Peyer's patch (tissue), 4 donors: Measurements from ENCODE around the gene TNFSF8. TPM values are rescaled to one million over a fixed set of nuclear protein-coding genes. Genes with fewer than 3 reads are reported as not detected.
A peak's percentile ranks its signal among the peaks of the same experiment; 100 is the strongest.

ENCODE experiments used
- DNase-seq, 3 donors: peaks; one replicate each; pipeline ENCODE4 v3.0.0-alpha.2; 2017 to 2019
- H3K27ac ChIP-seq, 4 donors: fragments of 200-600 bp; sonication (generic); one replicate each; pipeline ENCODE4 v1.5.1; 2016 to 2019
- H3K27me3 ChIP-seq, 2 donors: fragments of 200-600 bp; sonication (generic); one replicate each; pipeline ENCODE4 v1.5.1; 2019
- H3K36me3 ChIP-seq, 3 donors: fragments of 200-600 bp; sonication (generic); one replicate each; pipeline ENCODE4 v1.5.1; 2016 to 2019
- H3K4me1 ChIP-seq, 4 donors: fragments of 200-600 bp; sonication (generic); one replicate each; pipeline ENCODE4 v1.5.1; 2016 to 2019
- H3K4me3 ChIP-seq, 4 donors: fragments of 200-600 bp; sonication (generic); 1 replicate in 3 of 4; 2 replicates in 1 of 4; pipeline ENCODE4 v1.5.1; 2016 to 2019; ENCODE audit warnings: mild to moderate bottlenecking in 1 of 4
- H3K9me3 ChIP-seq, 4 donors: fragments of 200-600 bp; sonication (generic); one replicate each; pipeline ENCODE4 v1.5.1; 2016 to 2019; ENCODE audit warnings: mild to moderate bottlenecking in 1 of 4
- POLR2A ChIP-seq, 2 donors: fragments of 450-650 bp; IDR thresholded peaks; one replicate each; pipeline ENCODE4 v1.5.1; 2017; ENCODE audit warnings: antibody characterized with exemption in 2 of 2, mild to moderate bottlenecking in 2 of 2, moderate library complexity in 2 of 2
- total RNA-seq, 4 donors: library from RNA; depleted of rRNA; stranded (reverse); fragments of >200 nt; gene quantifications; one replicate each; pipeline ENCODE4 v1.1.0, GENCODE V29; 2016
- TF ChIP-seq, protein P1 (sequence below), 6 experiments: fragments of 450-650 bp in 4 of 6; fragments of 200-600 bp in 2 of 6; sonication (generic) in 1 of 6; IDR thresholded peaks; one replicate each; pipeline ENCODE4 v1.5.1; 2017 to 2019; ENCODE audit warnings: antibody characterized with exemption in 6 of 6, mild to moderate bottlenecking in 3 of 6, moderate library complexity in 1 of 6

Gene TNFSF8
- total RNA-seq, 4 donors from 2014 or later, result 2.1 to 11.6 (median 4.7) TPM

DNA sequence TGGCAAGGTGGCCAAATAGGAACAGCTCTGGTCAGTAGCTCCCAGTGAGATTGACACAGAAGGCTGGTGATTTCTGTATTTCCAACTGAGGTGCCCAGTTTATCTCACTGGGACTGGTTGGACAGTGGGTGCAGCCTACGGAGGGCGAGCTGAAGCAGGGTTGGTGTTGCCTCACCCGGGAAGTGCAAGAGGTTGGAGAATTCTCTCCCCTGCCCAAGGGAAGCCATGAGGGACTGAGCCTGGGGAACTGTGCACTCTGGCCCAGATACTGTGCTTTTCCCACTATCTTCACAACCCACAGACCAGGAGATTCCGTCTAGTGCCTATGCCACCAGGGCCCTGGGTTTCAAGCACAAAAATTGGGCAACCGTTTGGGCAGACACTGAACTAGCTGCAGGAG, 61.0 kb downstream of the TNFSF8 start:
- Histone ChIP-seq H3K4me1 (peaks cover 0 to 12% (median 4%) of the 10 kb centered on the region in 4 donors), H3K27ac (peak overlapping the region in 1 of 4 donors; percentile 15), H3K4me3 (no peak overlapping the region), H3K9me3 (no peaks in the 10 kb centered on the region), H3K36me3 (no peaks in the 10 kb centered on the region), H3K27me3 (no peaks in the 10 kb centered on the region)
- DNase-seq, result no peak
- TF ChIP-seq POLR2A (IDR thresholded peaks at IDR 0.05), result no peak
- TF ChIP-seq, protein P1, sequence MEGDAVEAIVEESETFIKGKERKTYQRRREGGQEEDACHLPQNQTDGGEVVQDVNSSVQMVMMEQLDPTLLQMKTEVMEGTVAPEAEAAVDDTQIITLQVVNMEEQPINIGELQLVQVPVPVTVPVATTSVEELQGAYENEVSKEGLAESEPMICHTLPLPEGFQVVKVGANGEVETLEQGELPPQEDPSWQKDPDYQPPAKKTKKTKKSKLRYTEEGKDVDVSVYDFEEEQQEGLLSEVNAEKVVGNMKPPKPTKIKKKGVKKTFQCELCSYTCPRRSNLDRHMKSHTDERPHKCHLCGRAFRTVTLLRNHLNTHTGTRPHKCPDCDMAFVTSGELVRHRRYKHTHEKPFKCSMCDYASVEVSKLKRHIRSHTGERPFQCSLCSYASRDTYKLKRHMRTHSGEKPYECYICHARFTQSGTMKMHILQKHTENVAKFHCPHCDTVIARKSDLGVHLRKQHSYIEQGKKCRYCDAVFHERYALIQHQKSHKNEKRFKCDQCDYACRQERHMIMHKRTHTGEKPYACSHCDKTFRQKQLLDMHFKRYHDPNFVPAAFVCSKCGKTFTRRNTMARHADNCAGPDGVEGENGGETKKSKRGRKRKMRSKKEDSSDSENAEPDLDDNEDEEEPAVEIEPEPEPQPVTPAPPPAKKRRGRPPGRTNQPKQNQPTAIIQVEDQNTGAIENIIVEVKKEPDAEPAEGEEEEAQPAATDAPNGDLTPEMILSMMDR (IDR thresholded peaks at IDR 0.05), result no peak

DNA sequence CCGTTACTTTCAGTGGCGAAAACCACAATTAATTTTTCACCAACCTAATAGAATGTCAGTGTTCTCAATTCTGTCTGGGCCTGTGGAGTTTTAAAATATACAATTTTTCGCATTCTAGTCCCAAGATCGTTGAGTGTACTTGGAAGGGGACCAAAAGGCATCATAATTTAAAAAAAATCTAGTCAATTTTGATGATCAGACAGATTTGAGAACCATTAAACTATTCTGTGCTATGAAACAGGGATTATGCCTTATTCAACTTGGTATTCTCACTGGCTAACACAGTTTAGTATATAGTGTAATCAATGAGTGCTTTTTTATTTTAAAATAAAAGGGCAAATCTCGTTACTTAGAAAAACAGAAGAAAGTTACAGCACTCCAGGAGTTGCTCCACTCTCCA, 63.1 kb downstream of the TNFSF8 start:
- no peaks in the 10 kb centered on the region for H3K9me3 ChIP-seq
- no peaks in the 10 kb centered on the region for H3K27me3 ChIP-seq
- H3K4me3 ChIP-seq, result no peak overlapping the region
- H3K4me1 ChIP-seq, result peaks cover 0 to 12% (median 4%) of the 10 kb centered on the region in 4 donors
- TF ChIP-seq POLR2A (IDR thresholded peaks at IDR 0.05), result no peak
- TF ChIP-seq, protein P1 (IDR thresholded peaks at IDR 0.05), result no peak
- DNase-seq, result no peak
- no peaks in the 10 kb centered on the region for H3K36me3 ChIP-seq
- no peak overlapping the region for H3K27ac ChIP-seq

DNA sequence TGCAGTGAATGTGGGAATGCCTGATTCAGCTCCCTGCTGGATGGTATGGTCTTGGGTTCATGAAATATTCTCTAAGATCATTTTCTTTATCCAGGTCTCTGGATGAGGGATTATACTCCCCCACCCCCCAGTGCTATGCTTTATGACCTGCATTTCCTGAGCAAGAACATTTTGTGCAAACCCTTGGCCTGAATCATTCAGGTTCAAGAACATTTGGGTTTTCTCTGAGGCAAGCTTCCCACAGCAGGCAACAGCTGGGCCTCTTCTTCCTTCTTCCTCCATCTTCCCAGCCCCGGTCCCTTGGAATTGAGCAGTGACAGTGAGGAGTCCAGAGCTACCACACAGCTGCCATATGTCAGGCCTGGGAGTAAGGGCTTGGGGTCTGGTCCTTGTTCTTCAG, 65.9 kb downstream of the TNFSF8 start:
- no peak overlapping the region for H3K27ac ChIP-seq
- TF ChIP-seq POLR2A (IDR thresholded peaks at IDR 0.05), result no peak
- TF ChIP-seq, protein P1 (IDR thresholded peaks at IDR 0.05), result no peak

DNA sequence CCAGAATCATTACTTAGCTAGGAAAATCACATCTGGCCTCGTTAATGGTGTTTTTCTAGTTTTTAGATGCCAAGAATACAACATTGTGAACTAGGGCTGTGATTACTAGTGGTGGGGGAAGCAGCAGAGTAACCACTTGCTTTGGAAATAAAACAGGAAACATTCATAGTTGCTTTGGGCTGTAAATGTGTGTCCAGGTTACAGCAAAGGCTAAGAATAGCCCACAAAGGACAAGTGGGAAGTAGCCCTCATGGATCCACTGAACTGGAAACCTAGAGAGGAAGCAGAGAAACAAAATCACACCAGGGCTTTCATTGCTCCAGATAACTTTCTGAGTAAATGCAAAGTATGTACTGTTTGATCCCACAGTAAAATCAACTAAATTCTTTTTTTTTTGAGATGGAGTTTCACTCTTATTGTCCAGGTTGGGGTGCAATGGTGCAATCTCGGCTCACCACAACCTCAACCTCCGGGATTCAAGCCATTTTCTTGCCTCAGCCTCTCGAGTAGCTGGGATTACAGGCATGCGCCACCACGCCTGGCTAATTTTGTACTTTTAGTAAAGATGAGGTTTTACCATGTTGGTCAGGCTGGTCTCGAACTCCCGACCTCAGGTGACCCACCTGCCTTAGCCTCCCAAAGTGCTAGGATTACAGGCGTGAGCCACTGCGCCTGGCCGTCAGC, 68.3 kb downstream of the TNFSF8 start:
- H3K27me3 ChIP-seq, result no peaks in the 10 kb centered on the region
- TF ChIP-seq, protein P1 (IDR thresholded peaks at IDR 0.05), result no peak
- no peak for TF ChIP-seq POLR2A (IDR thresholded peaks at IDR 0.05)
- H3K4me1 ChIP-seq, result no peaks in the 10 kb centered on the region
- no peaks in the 10 kb centered on the region for H3K9me3 ChIP-seq
- no peak overlapping the region for H3K4me3 ChIP-seq
- no peaks in the 10 kb centered on the region for H3K36me3 ChIP-seq
- DNase-seq, result no peak
- H3K27ac ChIP-seq, result no peak overlapping the region

More for the DNA sequence above, 65.9 kb downstream of the TNFSF8 start:
- Histone ChIP-seq H3K9me3 (no peaks in the 10 kb centered on the region), H3K4me3 (no peak overlapping the region), H3K27me3 (no peaks in the 10 kb centered on the region), H3K36me3 (no peaks in the 10 kb centered on the region), H3K4me1 (peaks cover 0 to 2% (median 0%) of the 10 kb centered on the region in 4 donors)
- no peak for DNase-seq

DNA sequence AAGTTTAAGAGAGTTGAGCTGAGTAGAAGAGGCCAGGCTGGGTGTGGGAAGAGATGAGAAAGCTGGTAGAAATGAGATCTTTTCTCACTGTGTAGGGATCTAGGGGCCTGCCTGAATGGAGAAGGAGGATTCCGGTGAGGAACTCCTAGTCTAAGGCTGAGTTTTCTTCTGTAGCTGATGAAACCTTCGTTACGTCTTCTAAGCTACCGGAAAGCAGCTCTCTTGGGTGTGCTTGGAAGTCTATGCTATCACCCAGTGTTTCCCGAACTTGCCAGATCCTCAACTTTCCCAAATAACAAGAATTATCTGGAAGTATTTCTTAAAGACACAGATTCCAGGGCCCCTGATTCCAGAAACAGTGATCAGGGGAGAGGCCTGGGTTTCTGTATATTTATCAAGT, 69.1 kb downstream of the TNFSF8 start:
- no peaks in the 10 kb centered on the region for H3K27me3 ChIP-seq
- no peak overlapping the region for H3K4me3 ChIP-seq
- no peaks in the 10 kb centered on the region for H3K36me3 ChIP-seq
- H3K27ac ChIP-seq, result no peak overlapping the region
- H3K9me3 ChIP-seq, result no peaks in the 10 kb centered on the region
- no peak for DNase-seq
- TF ChIP-seq, protein P1 (IDR thresholded peaks at IDR 0.05), result no peak
- TF ChIP-seq POLR2A (IDR thresholded peaks at IDR 0.05), result no peak
- H3K4me1 ChIP-seq, result no peaks in the 10 kb centered on the region
